ENCODE measurements around the gene CRBN.

- TF ChIP-seq POLR2A (IDR thresholded peaks at IDR 0.05) (no peak), CTCF (IDR thresholded peaks at IDR 0.05) (no peak), POLR2AphosphoS5 (IDR thresholded peaks at IDR 0.05) (no peak), EP300 (IDR thresholded peaks at IDR 0.05; ENCODE audit: low read depth) (no peak)
These were observed 22.0 kb downstream of the CRBN start for GRCh38 chr3:3157484-3157883.
